GM18951 (cell line): ENCODE data around the gene PROZ.

Source experiments
- POLR2A ChIP-seq: IDR thresholded peaks from 4 replicates; pipeline ENCODE4 v1.6.1; 2011; ENCODE audit warnings: mild to moderate bottlenecking; ENCODE audit not compliant: insufficient read length, insufficient read depth; ENCODE audit errors: extremely low read depth
- in situ Hi-C: fragments of 300-500 bp; cut with MboI; formaldehyde crosslinking; loops from one replicate; pipeline ENCODE4 v1.12.0; 2022; ENCODE audit warnings: low sequenced_read_pairs, mixed read lengths, inconsistent platforms; ENCODE audit not compliant: unreplicated experiment

The PROZ gene

GRCh38 chr13:113116206-113116800 lies 42.1 kb upstream of the PROZ start:
- in situ Hi-C loops, result no loop called here
- TF ChIP-seq POLR2A, result no peak

- no peak for TF ChIP-seq POLR2A
- in situ Hi-C loops, result no loop called here
Observed at GRCh38 chr13:113116871-113117271, 41.6 kb upstream of the PROZ start.

- no peak for TF ChIP-seq POLR2A
- in situ Hi-C loops, result no loop called here
Observed at GRCh38 chr13:113117335-113117872, 41.0 kb upstream of the PROZ start.

GRCh38 chr13:113117911-113118260 lies 40.6 kb upstream of the PROZ start:
- no peak for TF ChIP-seq POLR2A
- in situ Hi-C loops, result no loop called here

GRCh38 chr13:113118261-113119021 lies 40.0 kb upstream of the PROZ start:
- in situ Hi-C loops, result no loop called here

GRCh38 chr13:113119166-113119821 lies 39.2 kb upstream of the PROZ start:
- TF ChIP-seq POLR2A, result no peak
- in situ Hi-C loops, result no loop called here

More at GRCh38 chr13:113118261-113119021, 40.0 kb upstream of the PROZ start:
- TF ChIP-seq POLR2A, result no peak

- no peak for TF ChIP-seq POLR2A
- in situ Hi-C loops, result no loop called here
Observed at GRCh38 chr13:113119822-113120189, 38.6 kb upstream of the PROZ start.

- TF ChIP-seq POLR2A, result no peak
- in situ Hi-C loops, result no loop called here
Observed at GRCh38 chr13:113120300-113121182, 37.9 kb upstream of the PROZ start.

- no peak for TF ChIP-seq POLR2A
- in situ Hi-C loops, result no loop called here
Observed at GRCh38 chr13:113121183-113121927, 37.1 kb upstream of the PROZ start.

GRCh38 chr13:113121928-113122471 lies 36.4 kb upstream of the PROZ start:
- no peak for TF ChIP-seq POLR2A
- in situ Hi-C loops, result no loop called here

GRCh38 chr13:113122550-113123225 lies 35.8 kb upstream of the PROZ start, which contains the start of gene F10:
Gene F10 (plus strand): TSS chr13:113122799. CDS start chr13:113122856, 57 bp downstream.
- in situ Hi-C loops, result no loop called here
- TF ChIP-seq POLR2A, result no peak
